Esophagus squamous epithelium (tissue), 5 donors: ENCODE results near the gene BMP8A. TPM values are rescaled to one million over a fixed set of nuclear protein-coding genes. Genes with fewer than 3 reads are reported as not detected.

Experiments
- DNase-seq: peaks from one replicate; lab custom pipeline; 2025; lab: John Stamatoyannopoulos, UW
- H3K27ac ChIP-seq, 4 donors: fragments of 200-600 bp; sonication (generic); one replicate each; pipeline ENCODE4 v1.5.1; 2016 to 2019; ENCODE audit warnings: mild to moderate bottlenecking in 1 of 4
- H3K27me3 ChIP-seq, 4 donors: fragments of 200-600 bp; sonication (generic); 1 replicate in 3 of 4; 2 replicates in 1 of 4; pipeline versions ENCODE4 v1.5.1 to v1.6.0; 2017 to 2021; ENCODE audit warnings: antibody characterized with exemption in 1 of 4
- H3K36me3 ChIP-seq, 3 donors: fragments of 200-600 bp; sonication (generic); one replicate each; pipeline ENCODE4 v1.5.1; 2016 to 2019
- H3K4me1 ChIP-seq, 3 donors: fragments of 200-600 bp; sonication (generic); one replicate each; pipeline ENCODE4 v1.5.1; 2017 to 2019
- H3K4me3 ChIP-seq, 4 donors: fragments of 200-600 bp; sonication (generic); 1 replicate in 3 of 4; 2 replicates in 1 of 4; pipeline ENCODE4 v1.5.1; 2016 to 2019; ENCODE audit warnings: mild to moderate bottlenecking in 2 of 4, moderate library complexity in 1 of 4
- H3K9me3 ChIP-seq, 3 donors: fragments of 200-600 bp; sonication (generic); one replicate each; pipeline ENCODE4 v1.5.1; 2016 to 2019
- POLR2A ChIP-seq, 4 donors: fragments of 450-650 bp; IDR thresholded peaks; one replicate each; pipeline ENCODE4 v1.6.1; 2017; ENCODE audit warnings: antibody characterized with exemption in 4 of 4, mild to moderate bottlenecking in 4 of 4, moderate library complexity in 3 of 4
- WGBS, 2 donors: methylation state at CpG; one replicate each; pipeline ENCODE4 v1.1.5; 2018; 5-methylcytosine and 5-hydroxymethylcytosine counted together
- intact Hi-C: fragments of 100-400 bp; cut with DNase I; formaldehyde crosslinking; loops from one replicate; pipeline ENCODE4 v1.15.0; 2022
- total RNA-seq, 4 donors: library from RNA; depleted of rRNA; stranded (reverse); fragments of >200 nt; gene quantifications; one replicate each; pipeline ENCODE4 v1.1.0, GENCODE V29; 2016
- TF ChIP-seq, protein P1 (sequence below), 6 experiments: fragments of 450-650 bp in 4 of 6; fragments of 200-600 bp in 2 of 6; sonication (generic) in 2 of 6; IDR thresholded peaks; one replicate each; pipeline ENCODE4 v1.5.1; 2016 to 2019; ENCODE audit warnings: antibody characterized with exemption in 6 of 6, mild to moderate bottlenecking in 4 of 6, moderate library complexity in 4 of 6
- donor health status: DM: yes; HTN: yes; CAD: no.

BMP8A gene
- total RNA-seq, 4 donors from 2014 or later = 0.13 to 0.38 TPM; not detected in 2

DNA sequence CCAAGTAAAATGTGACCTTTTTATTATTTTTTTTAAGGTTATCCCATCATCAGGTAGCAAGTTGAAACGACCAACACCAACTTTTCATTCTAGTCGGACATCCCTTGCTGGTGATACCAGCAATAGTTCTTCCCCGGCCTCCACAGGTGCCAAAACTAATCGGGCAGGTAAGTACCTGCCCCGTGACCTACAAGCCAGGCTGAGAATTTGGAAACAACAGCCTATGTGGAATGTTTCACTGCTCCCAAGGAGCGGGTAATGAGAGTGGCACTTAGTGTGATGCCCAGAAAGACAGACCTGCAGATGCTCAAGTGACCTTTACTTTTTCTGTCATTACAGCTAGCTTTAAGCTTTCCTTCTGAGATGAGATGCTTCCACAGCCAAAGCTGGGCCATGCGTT is 6.9 kb upstream of the BMP8A start:
- H3K27ac ChIP-seq = peak overlapping the region in 1 of 4 donors; percentile 44
- H3K27me3 ChIP-seq = peaks cover 0 to 2% (median 0%) of the 10 kb centered on the region in 4 donors
- H3K36me3 ChIP-seq = peaks cover 16 to 84% (median 20%) of the 10 kb centered on the region in 3 donors
- H3K4me1 ChIP-seq = peaks cover 0 to 6% (median 0%) of the 10 kb centered on the region in 3 donors
- H3K4me3 ChIP-seq = no peak overlapping the region
- TF ChIP-seq, protein P1, sequence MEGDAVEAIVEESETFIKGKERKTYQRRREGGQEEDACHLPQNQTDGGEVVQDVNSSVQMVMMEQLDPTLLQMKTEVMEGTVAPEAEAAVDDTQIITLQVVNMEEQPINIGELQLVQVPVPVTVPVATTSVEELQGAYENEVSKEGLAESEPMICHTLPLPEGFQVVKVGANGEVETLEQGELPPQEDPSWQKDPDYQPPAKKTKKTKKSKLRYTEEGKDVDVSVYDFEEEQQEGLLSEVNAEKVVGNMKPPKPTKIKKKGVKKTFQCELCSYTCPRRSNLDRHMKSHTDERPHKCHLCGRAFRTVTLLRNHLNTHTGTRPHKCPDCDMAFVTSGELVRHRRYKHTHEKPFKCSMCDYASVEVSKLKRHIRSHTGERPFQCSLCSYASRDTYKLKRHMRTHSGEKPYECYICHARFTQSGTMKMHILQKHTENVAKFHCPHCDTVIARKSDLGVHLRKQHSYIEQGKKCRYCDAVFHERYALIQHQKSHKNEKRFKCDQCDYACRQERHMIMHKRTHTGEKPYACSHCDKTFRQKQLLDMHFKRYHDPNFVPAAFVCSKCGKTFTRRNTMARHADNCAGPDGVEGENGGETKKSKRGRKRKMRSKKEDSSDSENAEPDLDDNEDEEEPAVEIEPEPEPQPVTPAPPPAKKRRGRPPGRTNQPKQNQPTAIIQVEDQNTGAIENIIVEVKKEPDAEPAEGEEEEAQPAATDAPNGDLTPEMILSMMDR (IDR thresholded peaks at IDR 0.05) = no peak
- TF ChIP-seq POLR2A (IDR thresholded peaks at IDR 0.05) = no peak
- intact Hi-C loops = no loop called here
- DNase-seq = no peak
- 56 to 63% methylated on average over 7 of the region's 7 CpGs for WGBS, 2 donors
- no peaks in the 10 kb centered on the region for H3K9me3 ChIP-seq

DNA sequence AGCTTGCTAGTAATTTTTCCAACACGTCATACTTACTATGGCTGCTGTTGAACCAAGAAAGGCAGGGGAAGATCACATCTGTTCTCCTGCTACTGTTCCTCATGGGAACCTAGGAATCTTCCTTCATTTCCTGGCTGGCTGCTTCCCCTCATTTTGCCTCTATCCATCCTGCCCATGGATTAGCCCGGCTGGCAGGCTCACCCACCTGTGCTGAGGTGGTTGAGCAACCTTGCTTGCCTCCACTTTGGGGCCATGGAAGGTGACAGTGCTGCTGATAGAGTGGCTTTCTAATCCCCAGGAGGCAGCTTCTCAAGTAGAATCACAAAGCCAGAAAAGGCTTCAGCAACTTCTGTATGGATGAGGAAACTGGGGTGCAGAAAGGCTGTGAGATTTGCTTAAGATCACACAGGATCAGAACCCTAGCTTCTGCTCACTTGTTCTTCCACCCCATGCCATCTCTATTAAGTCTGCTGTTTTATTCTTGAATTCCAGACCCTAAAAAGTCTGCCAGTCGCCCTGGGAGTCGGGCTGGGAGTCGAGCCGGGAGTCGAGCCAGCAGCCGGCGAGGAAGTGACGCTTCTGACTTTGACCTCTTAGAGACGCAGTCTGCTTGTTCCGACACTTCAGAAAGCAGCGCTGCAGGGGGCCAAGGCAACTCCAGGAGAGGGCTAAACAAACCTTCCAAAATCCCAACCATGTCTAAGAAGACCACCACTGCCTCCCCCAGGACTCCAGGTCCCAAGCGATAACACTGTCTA is 6.2 kb upstream of the BMP8A start:
- H3K9me3 ChIP-seq = no peaks in the 10 kb centered on the region
- intact Hi-C loops = no loop called here
- no peak overlapping the region for H3K4me3 ChIP-seq
- H3K27ac ChIP-seq = peak overlapping the region in 2 of 4 donors; percentile 44 to 50
- H3K27me3 ChIP-seq = peaks cover 0 to 5% (median 0%) of the 10 kb centered on the region in 4 donors
- no peak for DNase-seq
- WGBS, 2 donors = 92 to 98% methylated on average over 5 to 10 of the region's 14 CpGs
- H3K36me3 ChIP-seq = peaks cover 11 to 77% (median 13%) of the 10 kb centered on the region in 3 donors
- no peak for TF ChIP-seq POLR2A (IDR thresholded peaks at IDR 0.05)
- TF ChIP-seq, protein P1 (IDR thresholded peaks at IDR 0.05) = no peak
- H3K4me1 ChIP-seq = peaks cover 0 to 6% (median 0%) of the 10 kb centered on the region in 3 donors

DNA sequence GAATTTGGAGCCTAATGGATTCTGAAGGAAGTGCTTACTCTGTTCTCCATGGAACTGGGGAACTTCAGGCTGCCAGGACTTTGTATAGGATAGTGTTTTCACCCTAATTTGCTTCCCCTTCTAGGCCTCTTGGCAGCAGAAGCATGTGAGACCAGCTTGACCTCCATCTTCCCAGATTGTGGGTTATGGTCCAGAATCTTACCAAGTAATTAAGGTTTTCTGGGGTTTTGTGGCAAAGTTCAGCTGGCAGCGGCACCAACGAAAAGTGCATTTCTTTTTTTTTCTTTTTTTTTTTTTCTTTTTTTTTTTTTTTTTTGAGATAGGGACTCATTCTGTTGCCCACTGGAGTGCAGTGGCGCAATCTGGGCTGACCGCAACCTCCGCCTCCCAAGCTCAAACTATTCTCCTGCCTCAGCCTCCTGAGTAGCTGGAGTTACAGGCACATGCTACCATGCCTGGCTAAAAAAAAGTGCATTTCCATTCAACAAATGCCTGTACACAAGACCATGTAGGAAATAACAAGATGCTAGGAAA is 3.4 kb upstream of the BMP8A start:
- intact Hi-C loops = no loop called here
- H3K4me3 ChIP-seq = no peak overlapping the region
- 82 to 95% methylated on average over 2 to 5 of the region's 5 CpGs for WGBS, 2 donors
- TF ChIP-seq, protein P1 (IDR thresholded peaks at IDR 0.05) = no peak
- TF ChIP-seq POLR2A (IDR thresholded peaks at IDR 0.05) = no peak
- H3K9me3 ChIP-seq = no peaks in the 10 kb centered on the region
- peaks cover 0 to 33% (median 0%) of the 10 kb centered on the region in 4 donors for H3K27me3 ChIP-seq
- no peak overlapping the region for H3K27ac ChIP-seq
- peaks cover 4 to 27% (median 15%) of the 10 kb centered on the region in 3 donors for H3K4me1 ChIP-seq
- DNase-seq = no peak
- H3K36me3 ChIP-seq = peaks cover 0 to 48% (median 12%) of the 10 kb centered on the region in 3 donors

DNA sequence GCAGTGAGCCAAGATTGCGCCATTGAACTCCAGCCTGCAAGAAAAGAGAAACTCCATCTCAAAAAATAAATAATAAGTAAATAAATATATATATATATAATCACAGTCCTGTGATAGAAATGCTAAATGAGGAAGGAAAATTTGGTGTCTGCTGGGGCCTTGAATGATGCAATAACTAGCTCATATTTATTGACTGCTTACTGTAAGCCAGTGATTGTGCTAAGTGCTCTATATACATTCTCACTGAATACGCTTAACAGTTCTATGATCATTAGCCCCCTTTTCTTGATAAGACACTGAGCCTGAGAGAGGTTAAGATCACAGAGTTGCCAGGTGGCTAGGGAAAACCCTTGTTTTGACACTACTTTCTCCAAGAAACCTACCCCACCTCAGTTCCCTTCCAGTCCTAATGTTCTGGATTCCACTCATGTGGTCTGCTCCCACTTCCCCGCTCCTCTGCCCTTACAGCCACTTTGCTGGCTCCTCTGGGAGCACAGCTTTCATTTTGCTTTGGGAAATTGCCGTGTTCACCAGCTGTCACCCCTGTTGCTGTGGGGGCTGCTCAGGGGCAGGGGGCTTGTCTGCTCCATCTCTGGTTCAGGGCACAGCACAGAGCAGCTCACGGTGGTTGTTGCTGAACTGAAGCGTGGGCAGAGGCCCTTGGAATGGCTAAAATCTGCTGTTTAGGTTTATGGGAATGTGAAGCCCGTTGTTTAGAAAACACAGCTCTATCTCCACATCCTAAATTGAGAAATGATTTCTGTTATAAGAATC is 2.5 kb upstream of the BMP8A start:
- peaks cover 0 to 39% (median 12%) of the 10 kb centered on the region in 3 donors for H3K36me3 ChIP-seq
- H3K9me3 ChIP-seq = no peaks in the 10 kb centered on the region
- WGBS, 2 donors = 49 to 66% methylated on average over 5 to 6 of the region's 7 CpGs
- TF ChIP-seq POLR2A (IDR thresholded peaks at IDR 0.05) = no peak
- TF ChIP-seq, protein P1 (IDR thresholded peaks at IDR 0.05) = no peak
- intact Hi-C loops = no loop called here
- peaks cover 4 to 27% (median 15%) of the 10 kb centered on the region in 3 donors for H3K4me1 ChIP-seq
- peaks cover 0 to 42% (median 0%) of the 10 kb centered on the region in 4 donors for H3K27me3 ChIP-seq
- H3K27ac ChIP-seq = peak overlapping the region in 1 of 4 donors; percentile 36
- H3K4me3 ChIP-seq = no peak overlapping the region
- no peak for DNase-seq
